Upper lobe of right lung (tissue), 1 donor: Measurements from ENCODE around the gene PCDHA5. TPM values are rescaled to one million over a fixed set of nuclear protein-coding genes. Genes with fewer than 3 reads are reported as not detected.
"Not testable (repeated sequence)": the region's sequence is repeated elsewhere in the genome, so short reads cannot be mapped to it uniquely, and the experiment has no call there.

ENCODE experiments used
- ATAC-seq: fragments of 200-7000 bp; cut with Tn5 transposase; one replicate; pipeline ENCODE4 v1.9.1; 2020; ENCODE audit warnings: mild to moderate bottlenecking, moderate library complexity
- DNase-seq: peaks from one replicate; pipeline ENCODE4 v3.0.0-alpha.2; 2020
- H3K27ac ChIP-seq: fragments of 200-600 bp; one replicate; pipeline ENCODE4 v1.8.0; 2022
- H3K27me3 ChIP-seq: fragments of 200-600 bp; one replicate; pipeline ENCODE4 v1.8.0; 2022; ENCODE audit warnings: mild to moderate bottlenecking
- H3K36me3 ChIP-seq: fragments of 200-600 bp; one replicate; pipeline ENCODE4 v1.8.0; 2022
- H3K4me1 ChIP-seq: fragments of 200-600 bp; one replicate; pipeline ENCODE4 v1.8.0; 2022
- H3K4me3 ChIP-seq: fragments of 200-600 bp; one replicate; pipeline ENCODE4 v1.8.0; 2022; ENCODE audit warnings: mild to moderate bottlenecking
- H3K9me3 ChIP-seq: fragments of 200-600 bp; one replicate; pipeline ENCODE4 v1.8.0; 2022
- intact Hi-C: fragments of 100-400 bp; cut with DNase I; formaldehyde crosslinking; loops from one replicate; pipeline ENCODE4 v1.11.0; 2022
- total RNA-seq: library from RNA; stranded (reverse); fragmentation: NEBNext Ultra II Directional; extraction: Animal tissue kit (Norgen Biotek cat#: 25700); gene quantifications from one replicate; pipeline ENCODE4 v1.2.1, GENCODE V29; 2021
- TF ChIP-seq, protein P1 (sequence below): fragments of 200-600 bp; IDR thresholded peaks from one replicate; pipeline ENCODE4 v1.8.0; 2022; ENCODE audit warnings: antibody characterized with exemption
- donor health status: DM: no; HTN: yes; CAD: no; lungs with severe emphysema.

The PCDHA5 gene
- total RNA-seq, 1 donor from 2014 or later = 0.43 TPM

DNA sequence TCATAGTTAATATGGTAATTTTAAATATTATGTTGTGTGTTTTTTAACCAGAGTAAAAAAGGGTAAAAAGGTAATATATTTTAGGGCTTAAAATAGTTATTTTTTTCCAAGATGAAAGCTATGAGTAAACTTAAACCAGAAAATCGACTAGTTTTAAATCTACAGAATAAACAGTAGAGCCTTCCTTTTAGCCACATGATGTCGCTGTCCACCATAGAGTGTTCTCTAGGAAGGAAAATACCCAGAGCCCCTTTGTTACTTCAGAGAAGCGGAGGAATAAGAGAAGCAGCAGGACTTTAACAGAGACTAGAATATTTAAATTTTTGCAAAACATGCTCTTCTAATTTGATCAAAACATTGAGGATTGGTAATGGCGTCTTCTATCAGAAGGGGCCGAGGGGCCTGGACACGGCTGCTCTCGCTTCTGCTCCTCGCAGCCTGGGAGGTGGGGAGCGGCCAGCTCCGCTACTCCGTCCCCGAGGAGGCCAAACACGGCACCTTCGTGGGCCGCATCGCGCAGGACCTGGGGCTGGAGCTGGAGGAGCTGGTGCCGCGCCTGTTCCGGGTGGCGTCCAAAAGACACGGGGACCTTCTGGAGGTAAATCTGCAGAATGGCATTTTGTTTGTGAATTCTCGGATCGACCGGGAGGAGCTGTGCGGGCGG is 26.7 kb upstream of the PCDHA5 start, which contains the start of gene PCDHA2:
Gene PCDHA2 (plus strand): TSS at position 258 of the 664 bp plus-strand sequence.
- DNase-seq (no peak), ATAC-seq (no peak)
- H3K4me3 ChIP-seq = peak within 1 kb of the TSS; percentile 30
- no peaks in the 10 kb centered on the region for H3K4me1 ChIP-seq
- intact Hi-C loops = no loop called here
- H3K27me3 ChIP-seq = peaks cover 17% of the 10 kb centered on the region
- H3K9me3 ChIP-seq = peaks cover 8% of the 10 kb centered on the region
- TF ChIP-seq, protein P1, sequence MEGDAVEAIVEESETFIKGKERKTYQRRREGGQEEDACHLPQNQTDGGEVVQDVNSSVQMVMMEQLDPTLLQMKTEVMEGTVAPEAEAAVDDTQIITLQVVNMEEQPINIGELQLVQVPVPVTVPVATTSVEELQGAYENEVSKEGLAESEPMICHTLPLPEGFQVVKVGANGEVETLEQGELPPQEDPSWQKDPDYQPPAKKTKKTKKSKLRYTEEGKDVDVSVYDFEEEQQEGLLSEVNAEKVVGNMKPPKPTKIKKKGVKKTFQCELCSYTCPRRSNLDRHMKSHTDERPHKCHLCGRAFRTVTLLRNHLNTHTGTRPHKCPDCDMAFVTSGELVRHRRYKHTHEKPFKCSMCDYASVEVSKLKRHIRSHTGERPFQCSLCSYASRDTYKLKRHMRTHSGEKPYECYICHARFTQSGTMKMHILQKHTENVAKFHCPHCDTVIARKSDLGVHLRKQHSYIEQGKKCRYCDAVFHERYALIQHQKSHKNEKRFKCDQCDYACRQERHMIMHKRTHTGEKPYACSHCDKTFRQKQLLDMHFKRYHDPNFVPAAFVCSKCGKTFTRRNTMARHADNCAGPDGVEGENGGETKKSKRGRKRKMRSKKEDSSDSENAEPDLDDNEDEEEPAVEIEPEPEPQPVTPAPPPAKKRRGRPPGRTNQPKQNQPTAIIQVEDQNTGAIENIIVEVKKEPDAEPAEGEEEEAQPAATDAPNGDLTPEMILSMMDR = peak; percentile 28
- H3K27ac ChIP-seq = no peak within 1 kb of the TSS
- no peaks in the 10 kb centered on the region for H3K36me3 ChIP-seq

DNA sequence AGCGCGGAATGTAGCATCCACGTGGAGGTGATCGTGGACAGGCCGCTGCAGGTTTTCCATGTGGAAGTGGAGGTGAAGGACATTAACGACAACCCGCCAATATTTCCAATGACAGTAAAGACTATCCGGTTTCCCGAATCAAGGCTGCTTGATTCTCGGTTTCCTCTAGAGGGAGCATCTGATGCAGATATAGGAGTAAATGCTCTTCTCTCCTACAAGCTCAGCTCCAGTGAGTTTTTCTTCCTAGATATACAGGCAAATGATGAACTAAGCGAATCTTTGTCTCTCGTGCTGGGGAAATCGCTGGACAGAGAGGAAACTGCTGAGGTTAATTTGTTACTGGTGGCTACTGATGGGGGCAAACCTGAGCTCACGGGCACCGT is 26.2 kb upstream of the PCDHA5 start:
- Histone ChIP-seq H3K4me1 (no peaks in the 10 kb centered on the region), H3K36me3 (no peaks in the 10 kb centered on the region), H3K4me3 (peak overlapping the region; percentile 30), H3K27ac (no peak overlapping the region), H3K9me3 (peaks cover 8% of the 10 kb centered on the region), H3K27me3 (peaks cover 12% of the 10 kb centered on the region)
- DNase-seq (no peak), ATAC-seq (no peak)
- intact Hi-C loops = no loop called here
- TF ChIP-seq, protein P1 = peak; percentile 15

DNA sequence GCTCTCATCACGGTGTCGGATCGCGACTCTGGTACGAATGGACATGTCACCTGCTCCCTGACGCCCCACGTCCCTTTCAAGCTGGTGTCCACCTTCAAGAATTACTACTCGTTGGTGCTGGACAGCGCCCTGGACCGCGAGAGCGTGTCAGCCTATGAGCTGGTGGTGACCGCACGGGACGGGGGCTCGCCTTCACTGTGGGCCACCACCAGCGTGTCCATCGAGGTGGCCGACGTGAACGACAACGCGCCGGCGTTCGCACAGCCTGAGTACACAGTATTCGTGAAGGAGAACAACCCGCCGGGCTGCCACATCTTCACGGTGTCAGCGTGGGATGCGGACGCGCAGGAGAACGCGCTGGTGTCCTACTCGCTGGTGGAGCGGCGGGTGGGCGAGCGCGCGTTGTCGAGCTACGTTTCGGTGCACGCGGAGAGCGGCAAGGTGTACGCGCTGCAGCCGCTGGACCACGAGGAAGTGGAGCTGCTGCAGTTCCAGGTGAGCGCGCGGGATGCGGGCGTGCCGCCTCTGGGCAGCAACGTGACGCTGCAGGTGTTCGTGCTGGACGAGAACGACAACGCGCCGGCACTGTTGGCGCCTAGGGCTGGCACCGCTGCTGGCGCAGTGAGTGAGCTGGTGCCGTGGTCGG is 25.2 kb upstream of the PCDHA5 start:
- H3K27ac ChIP-seq, ATAC-seq, H3K36me3 ChIP-seq, intact Hi-C loops, H3K4me1 ChIP-seq, H3K9me3 ChIP-seq, H3K4me3 ChIP-seq, DNase-seq: not testable (repeated sequence)
- H3K27me3 ChIP-seq = peaks cover 12% of the 10 kb centered on the region

DNA sequence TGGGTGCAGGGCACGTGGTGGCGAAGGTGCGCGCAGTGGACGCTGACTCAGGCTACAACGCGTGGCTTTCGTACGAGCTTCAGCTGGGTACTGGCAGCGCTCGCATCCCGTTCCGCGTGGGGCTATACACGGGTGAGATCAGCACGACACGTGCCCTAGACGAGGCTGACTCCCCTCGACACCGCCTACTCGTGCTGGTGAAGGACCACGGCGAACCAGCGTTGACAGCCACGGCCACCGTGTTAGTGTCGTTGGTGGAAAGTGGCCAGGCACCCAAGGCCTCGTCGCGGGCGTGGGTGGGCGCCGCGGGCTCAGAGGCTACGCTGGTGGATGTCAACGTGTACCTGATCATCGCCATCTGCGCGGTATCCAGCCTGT is 24.7 kb upstream of the PCDHA5 start:
- no peak for DNase-seq
- intact Hi-C loops = no loop called here
- no peak overlapping the region for H3K4me3 ChIP-seq
- H3K27ac ChIP-seq = no peak overlapping the region
- TF ChIP-seq, protein P1 = no peak
- no peak for ATAC-seq
- H3K36me3 ChIP-seq = no peaks in the 10 kb centered on the region
- H3K9me3 ChIP-seq = peaks cover 8% of the 10 kb centered on the region
- no peaks in the 10 kb centered on the region for H3K4me1 ChIP-seq
- H3K27me3 ChIP-seq = peaks cover 15% of the 10 kb centered on the region

DNA sequence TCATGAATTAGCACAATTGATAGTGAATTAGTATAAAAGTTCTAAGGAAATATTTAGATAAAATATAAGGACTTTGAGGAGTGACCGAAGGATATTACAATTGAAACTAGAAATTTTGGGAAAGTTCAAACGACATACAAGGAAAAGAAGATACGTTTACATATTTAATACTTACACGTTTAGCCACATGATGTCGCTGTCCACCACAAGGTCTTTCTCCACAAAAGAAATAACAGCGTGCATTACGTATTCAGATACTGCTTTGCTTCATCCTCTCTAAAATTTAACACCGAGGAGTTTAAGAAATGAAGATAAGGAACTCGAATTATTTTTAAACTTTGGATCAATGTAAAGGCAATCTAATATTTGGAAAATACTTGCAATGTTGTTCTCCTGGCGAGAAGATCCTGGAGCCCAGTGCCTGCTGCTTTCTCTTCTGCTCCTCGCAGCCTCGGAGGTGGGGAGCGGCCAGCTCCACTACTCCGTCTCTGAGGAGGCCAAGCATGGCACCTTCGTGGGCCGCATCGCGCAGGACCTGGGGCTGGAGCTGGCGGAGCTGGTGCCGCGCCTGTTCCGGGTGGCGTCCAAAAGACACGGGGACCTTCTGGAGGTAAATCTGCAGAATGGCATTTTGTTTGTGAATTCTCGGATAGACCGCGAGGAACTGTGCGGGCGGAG is 20.5 kb upstream of the PCDHA5 start, which contains the start of gene PCDHA3:
Gene PCDHA3 (plus strand): TSS at position 242 of the 678 bp plus-strand sequence.
- H3K4me1 ChIP-seq = no peaks in the 10 kb centered on the region
- intact Hi-C loops = no loop called here
- ATAC-seq (no peak), DNase-seq (no peak)
- peaks cover 10% of the 10 kb centered on the region for H3K27me3 ChIP-seq
- no peaks in the 10 kb centered on the region for H3K36me3 ChIP-seq
- peak within 1 kb of the TSS; percentile 43 for H3K4me3 ChIP-seq
- no peaks in the 10 kb centered on the region for H3K9me3 ChIP-seq
- TF ChIP-seq, protein P1 = peak; percentile 42
- H3K27ac ChIP-seq = no peak within 1 kb of the TSS

DNA sequence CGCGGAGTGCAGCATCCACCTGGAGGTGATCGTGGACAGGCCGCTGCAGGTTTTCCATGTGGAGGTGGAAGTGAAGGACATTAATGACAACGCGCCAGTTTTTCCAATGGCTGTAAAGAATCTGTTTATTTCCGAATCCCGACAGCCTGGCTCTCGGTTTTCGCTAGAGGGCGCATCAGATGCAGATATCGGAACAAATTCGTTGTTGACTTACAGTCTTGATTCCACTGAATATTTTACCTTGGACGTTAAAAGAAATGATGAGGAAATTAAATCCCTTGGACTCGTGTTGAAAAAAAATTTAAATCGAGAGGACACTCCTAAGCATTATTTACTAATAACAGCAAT is 19.9 kb upstream of the PCDHA5 start:
- ATAC-seq = no peak
- intact Hi-C loops = no loop called here

DNA sequence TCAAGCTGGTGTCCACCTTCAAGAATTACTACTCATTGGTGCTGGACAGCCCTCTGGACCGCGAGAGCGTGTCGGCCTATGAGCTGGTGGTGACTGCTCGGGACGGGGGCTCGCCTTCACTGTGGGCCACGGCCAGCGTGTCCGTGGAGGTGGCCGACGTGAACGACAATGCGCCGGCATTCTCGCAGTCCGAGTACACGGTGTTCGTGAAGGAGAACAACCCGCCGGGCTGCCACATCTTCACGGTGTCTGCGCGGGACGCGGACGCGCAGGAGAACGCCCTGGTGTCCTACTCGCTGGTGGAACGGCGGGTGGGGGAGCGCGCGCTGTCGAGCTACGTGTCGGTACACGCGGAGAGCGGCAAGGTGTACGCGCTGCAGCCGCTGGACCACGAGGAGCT is 19.0 kb upstream of the PCDHA5 start:
- intact Hi-C loops, H3K4me3 ChIP-seq, H3K36me3 ChIP-seq, H3K27ac ChIP-seq, H3K9me3 ChIP-seq, ATAC-seq, H3K4me1 ChIP-seq, DNase-seq: not testable (repeated sequence)
- H3K27me3 ChIP-seq = peaks cover 10% of the 10 kb centered on the region

More for the DNA sequence above, 19.9 kb upstream of the PCDHA5 start:
- no peaks in the 10 kb centered on the region for H3K36me3 ChIP-seq
- TF ChIP-seq, protein P1 = peak; percentile 33
- H3K9me3 ChIP-seq = no peaks in the 10 kb centered on the region
- H3K4me3 ChIP-seq = peak overlapping the region; percentile 43
- H3K27ac ChIP-seq = no peak overlapping the region
- H3K4me1 ChIP-seq = no peaks in the 10 kb centered on the region
- peaks cover 10% of the 10 kb centered on the region for H3K27me3 ChIP-seq
- DNase-seq = no peak
